K562 (cell line): ENCODE data around the gene GABARAPL1.
"Not testable (repeated sequence)": the region's sequence is repeated elsewhere in the genome, so short reads cannot be mapped to it uniquely, and the experiment has no call there.

Source experiments
- BHLHE40 ChIP-seq: IDR thresholded peaks from 2 replicates; pipeline ENCODE4 v1.6.1; 2011; ENCODE audit warnings: low read length, improper control_type of control experiment
- CTBP1 ChIP-seq: fragments of 450-650 bp; IDR thresholded peaks from 2 replicates; pipeline ENCODE4 v1.6.1; 2016; ENCODE audit warnings: borderline replicate concordance

GRCh38 chr12:10215946-10216345 lies 3.3 kb downstream of the GABARAPL1 start:
- TF ChIP-seq BHLHE40, CTBP1: not testable (repeated sequence)
